ENCODE data around the gene UGT1A8.

GRCh38 chr2:233706720-233707119 lies 89.3 kb downstream of the UGT1A8 start:
- no peak for TF ChIP-seq CTCF (conservative IDR thresholded peaks at IDR 0.05; ENCODE audit: low read length)
- TF ChIP-seq EZH2phosphoT487 (IDR thresholded peaks at IDR 0.05; ENCODE audit: borderline replicate concordance), result no peak
